Gastrocnemius medialis (tissue), 4 donors: Measurements from ENCODE around the gene PTPRJ.
"Not testable (repeated sequence)": the region's sequence is repeated elsewhere in the genome, so short reads cannot be mapped to it uniquely, and the experiment has no call there.

Experiments used
- CTCF ChIP-seq, 5 experiments: fragments of 450-650 bp in 3 of 5; fragments of 200-600 bp in 2 of 5; sonication (generic) in 2 of 5; IDR thresholded peaks in 4 of 5; conservative IDR thresholded peaks in 1 of 5; 1 replicate in 4 of 5; 2 replicates in 1 of 5; pipeline ENCODE4 v1.5.1; 2016 to 2019; ENCODE audit warnings: antibody characterized with exemption in 5 of 5, mild to moderate bottlenecking in 3 of 5, moderate library complexity in 3 of 5
- POLR2A ChIP-seq, 2 donors: fragments of 450-650 bp; IDR thresholded peaks; one replicate each; pipeline ENCODE4 v1.6.1; 2017; ENCODE audit warnings: antibody characterized with exemption in 2 of 2, mild to moderate bottlenecking in 2 of 2, moderate library complexity in 2 of 2

- not testable (repeated sequence) for TF ChIP-seq CTCF (IDR thresholded peaks at IDR 0.05 in 4 of 5, conservative IDR thresholded peaks at IDR 0.05 in 1 of 5); POLR2A (IDR thresholded peaks at IDR 0.05)
Measured at GRCh38 chr11:48021201-48021820, 41.0 kb downstream of the PTPRJ start.
